Amniotic stem cell (primary cell): ENCODE data around the gene RABL2A.
"Not testable (repeated sequence)": the region's sequence is repeated elsewhere in the genome, so short reads cannot be mapped to it uniquely, and the experiment has no call there.

ENCODE experiments used
- DNase-seq: peaks from one replicate; lab custom pipeline; 2025; lab: John Stamatoyannopoulos, UW

Gene RABL2A

DNA sequence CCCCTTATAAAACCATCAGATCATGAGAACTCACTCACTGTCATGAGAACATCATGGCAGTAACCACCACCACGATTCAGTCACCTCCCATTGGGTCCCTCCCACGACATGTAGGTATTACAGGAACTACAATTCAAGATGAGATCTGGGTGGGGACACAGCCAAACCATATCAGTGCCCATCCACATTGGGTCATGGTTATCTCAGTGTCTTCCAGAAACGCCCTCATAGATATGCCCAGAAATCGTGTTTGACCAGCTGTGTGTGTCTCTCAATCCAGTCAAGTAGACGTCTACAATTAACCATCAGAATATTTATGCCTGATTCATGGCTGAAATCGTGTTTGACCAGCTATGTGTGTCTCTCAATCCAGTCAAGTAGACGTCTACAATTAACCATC is 17.2 kb upstream of the RABL2A start:
- DNase-seq: not testable (repeated sequence)

DNA sequence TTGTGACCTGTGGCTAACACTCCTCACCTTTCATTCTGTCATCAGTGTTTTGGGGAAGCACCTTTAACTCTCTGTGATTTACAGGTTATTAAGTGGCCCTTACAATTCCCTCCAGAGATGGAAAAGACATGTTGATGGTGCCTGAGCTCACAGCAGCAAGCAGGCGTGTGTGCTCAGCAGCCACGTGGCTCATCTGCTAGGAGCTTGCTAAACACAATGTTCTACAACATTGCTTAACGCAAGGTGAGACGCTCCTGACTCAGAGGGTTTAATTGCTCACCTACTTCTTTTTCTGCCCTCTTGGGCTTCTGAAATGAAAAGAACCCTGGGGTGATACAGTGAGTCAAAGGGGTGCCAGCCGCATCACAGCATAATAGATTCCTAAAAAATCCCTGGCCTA is 6.1 kb upstream of the RABL2A start:
- DNase-seq: not testable (repeated sequence)

GRCh38 chr2:113625906-113626305 is 1.2 kb upstream of the RABL2A start:
- not testable (repeated sequence) for DNase-seq

DNA sequence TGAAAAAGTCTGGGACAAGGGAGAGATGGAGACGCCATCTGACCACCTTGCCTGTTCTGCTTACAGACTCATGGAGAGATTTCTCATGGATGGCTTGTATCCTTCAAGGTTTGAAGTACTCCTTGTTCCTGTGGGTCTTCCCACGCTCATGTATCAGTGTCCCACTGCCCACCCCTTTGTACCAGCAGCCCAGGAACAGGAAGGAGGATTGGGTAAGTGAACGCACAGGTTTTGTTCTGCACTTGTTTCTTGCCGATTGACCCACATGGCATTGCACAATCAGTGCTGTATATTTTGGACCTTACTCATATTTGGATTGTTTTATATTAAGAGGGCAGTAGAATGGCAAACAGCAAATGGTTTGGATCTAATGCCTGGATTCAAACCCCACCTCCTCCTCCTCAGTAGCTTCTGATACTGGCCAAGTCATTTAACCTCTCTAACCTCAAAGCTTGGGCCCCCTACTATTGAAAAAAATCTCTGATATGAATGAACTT is 5.8 kb downstream of the RABL2A start:
- DNase-seq: not testable (repeated sequence)

DNA sequence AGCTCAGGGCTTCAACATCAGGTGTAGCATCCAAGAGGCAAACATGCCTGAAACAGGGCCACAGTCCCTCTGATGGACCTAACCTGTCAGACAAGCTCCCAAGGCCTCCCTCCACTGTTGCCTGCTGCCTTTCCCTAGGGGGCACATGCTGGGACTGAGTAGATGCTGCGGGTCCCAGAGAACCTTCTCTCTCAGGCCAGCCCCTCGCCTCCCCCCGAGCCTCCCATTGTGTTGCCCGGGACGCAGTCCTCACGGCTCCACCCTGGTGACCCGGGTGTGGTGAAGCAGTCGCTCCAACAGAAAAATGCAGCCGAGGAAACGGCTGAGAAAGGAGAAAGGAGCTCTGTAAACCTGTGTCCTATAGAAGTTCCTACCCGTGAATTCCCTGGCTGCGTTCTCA is 8.3 kb downstream of the RABL2A start:
- not testable (repeated sequence) for DNase-seq

DNA sequence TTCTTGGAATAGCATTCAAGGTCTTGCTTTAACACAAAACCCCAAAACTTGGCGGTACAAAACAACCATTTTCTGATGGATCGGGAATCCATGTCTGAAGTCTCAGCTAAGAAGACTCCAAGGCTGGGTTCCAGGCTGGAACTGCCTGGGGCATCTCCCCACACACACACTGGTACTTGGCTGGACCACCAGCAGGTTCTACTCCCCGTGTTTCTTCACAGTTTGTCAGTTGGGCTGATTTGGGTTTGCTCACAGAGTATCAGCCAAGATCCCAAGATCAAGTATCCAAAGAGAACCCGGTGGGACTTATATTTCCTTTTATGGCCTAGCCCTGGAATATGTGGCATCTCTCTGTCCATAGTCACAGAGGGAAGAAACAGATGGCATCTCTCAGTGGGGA is 9.2 kb downstream of the RABL2A start:
- DNase-seq: not testable (repeated sequence)

DNA sequence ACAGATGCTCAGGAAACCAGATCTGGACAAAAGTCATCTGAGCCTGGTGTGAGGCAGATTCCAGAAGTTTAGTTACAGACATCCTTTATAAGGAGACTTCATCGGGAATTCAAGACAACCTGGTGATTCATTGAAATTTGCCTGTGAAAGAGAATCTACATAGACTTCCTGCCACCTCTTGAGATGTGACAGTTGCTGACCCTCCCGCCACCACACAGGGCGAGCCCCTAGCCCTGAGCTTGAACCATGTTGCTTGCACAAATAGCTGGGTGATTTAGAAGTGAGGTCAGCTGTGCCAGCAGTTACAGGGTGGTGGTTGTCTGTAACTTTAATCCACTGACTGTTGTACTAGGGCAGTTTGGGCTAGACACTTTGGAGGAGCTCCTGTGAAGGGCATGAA is 11.0 kb downstream of the RABL2A start:
- not testable (repeated sequence) for DNase-seq

GRCh38 chr2:113646217-113646616 is 19.2 kb downstream of the RABL2A start:
- DNase-seq: not testable (repeated sequence)

- DNase-seq: not testable (repeated sequence)
These were observed 24.1 kb downstream of the RABL2A start for GRCh38 chr2:113650834-113651815.

DNA sequence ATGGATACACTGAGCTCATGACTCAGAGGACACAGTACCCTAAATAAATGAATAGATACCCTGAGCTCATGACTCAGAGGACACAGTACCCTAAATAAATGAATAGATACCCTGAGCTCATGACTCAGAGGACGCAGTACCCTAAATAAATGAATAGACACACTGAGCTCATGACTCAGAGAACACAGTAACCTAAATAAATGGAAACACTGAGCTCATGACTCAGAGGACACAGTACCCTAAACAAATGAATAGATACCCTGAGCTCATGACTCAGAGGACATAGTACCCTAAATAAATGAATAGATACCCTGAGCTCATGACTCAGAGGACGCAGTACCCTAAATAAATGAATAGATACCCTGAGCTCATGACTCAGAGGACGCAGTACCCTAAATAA is 25.5 kb downstream of the RABL2A start:
- not testable (repeated sequence) for DNase-seq

- DNase-seq: not testable (repeated sequence)
These were observed 29.1 kb downstream of the RABL2A start for GRCh38 chr2:113656031-113656624.

- DNase-seq: not testable (repeated sequence)
These were observed 30.7 kb downstream of the RABL2A start for GRCh38 chr2:113657735-113658134.

DNA sequence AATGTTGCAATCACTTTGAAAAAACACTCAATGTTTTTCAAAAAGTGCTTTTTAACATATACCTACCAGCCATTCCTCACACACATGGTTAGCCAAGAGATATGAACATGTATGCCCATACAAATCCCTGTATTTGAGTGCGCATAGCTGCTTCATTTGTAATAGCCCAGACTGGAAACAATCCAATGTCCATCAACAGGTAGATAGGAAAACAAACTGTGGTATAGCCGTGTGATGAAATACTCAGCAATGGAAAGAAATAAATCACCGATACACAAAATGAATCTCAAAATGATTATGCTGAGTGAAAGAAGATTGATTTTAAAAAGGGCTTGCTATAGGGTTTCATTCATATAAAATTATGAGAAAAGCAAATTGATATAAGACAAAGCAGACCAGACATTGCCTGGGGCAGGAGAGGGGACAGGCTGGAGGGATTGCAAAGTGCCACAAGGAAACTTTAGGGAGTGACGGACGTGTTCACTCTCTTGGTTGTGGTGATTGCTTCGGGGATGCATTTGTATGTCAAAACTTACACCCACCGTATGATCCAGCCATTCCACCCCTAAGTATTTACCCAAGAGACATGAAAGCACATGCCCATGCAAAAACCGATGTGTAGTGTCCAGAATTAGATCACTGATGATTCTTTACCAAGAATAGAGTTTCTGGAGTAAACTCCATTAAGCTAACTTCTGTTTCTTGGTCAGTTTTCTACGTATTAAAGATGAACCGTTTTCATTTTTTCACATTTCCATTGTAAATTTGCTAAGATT is 36.4 kb downstream of the RABL2A start:
- DNase-seq: not testable (repeated sequence)

DNA sequence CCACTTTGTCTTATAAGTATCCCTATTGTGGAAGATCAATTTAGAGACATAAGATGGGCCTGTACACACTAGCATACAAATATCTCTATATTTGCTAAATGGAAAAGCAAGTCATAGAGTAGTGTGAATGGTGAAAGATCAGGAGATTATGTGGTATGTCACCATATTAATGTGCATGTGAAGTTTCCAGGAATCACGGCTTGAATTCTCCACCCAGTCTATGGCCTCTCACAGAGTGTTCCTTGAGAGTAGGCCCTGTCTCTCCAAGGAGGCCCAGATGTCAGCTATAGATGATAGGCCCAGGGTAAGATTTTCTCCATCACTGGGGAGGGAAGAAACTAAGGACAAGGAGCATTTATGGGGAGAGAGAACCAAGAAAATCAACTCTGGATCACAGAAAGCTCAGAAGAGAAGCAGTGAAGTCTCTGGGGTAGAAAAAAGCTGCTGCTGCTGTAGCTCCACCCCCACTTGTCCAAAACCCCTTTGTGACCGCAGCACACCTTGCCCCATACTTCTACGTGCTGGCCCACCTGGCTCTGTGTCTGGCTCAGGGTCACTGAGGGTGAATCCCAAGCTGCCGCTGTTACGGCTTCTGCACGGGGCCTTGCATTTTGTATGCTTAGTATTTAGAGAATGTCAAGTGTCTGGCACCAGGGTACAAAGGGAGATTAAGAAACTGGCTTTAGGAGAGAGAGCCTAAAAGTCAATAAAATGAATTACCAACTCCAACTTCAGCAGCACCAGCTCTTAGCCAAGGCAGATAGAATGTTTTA is 37.9 kb downstream of the RABL2A start:
- DNase-seq: not testable (repeated sequence)

DNA sequence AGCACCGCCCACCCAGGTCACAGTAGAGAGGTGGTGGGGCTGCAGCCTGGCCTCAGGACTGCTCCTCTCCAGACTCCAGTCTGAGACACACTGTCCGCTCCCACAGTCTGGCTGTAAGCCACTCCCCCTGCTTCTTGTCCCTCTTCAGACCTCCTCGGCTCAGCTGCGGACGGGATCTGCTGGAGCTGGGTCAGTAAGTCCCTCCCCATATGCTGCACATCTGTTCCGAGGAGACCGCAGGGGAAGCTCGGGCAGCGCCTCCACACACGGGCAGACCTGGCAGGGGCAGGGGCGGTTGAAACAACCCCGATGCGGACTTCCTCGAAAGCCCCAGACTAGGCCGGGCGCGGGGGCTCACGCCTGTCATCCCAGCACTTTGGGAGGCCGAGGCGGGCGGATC is 41.9 kb downstream of the RABL2A start:
- DNase-seq: not testable (repeated sequence)

GRCh38 chr2:113672326-113672932 is 45.4 kb downstream of the RABL2A start:
- DNase-seq: no peak

DNA sequence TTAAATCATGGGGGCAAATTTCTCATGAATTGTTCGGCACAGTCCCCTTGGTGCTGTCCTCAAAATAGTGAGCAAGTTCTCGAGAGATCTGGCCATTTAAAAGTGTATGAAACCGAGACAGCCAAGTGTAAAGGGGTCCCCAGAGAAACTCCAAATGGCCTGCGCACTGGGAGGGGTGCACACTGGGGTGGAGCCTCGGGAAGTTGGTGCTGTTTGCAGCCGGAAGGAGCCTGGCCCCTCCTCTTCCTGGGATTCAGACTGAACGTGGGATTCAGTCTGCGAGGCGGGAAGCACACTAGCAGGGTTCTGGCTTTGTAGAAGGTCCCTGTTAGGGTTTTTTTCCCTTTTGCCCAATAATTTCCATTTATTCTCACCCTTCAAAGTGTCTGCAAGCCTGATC is 48.8 kb downstream of the RABL2A start:
- DNase-seq: no peak

DNA sequence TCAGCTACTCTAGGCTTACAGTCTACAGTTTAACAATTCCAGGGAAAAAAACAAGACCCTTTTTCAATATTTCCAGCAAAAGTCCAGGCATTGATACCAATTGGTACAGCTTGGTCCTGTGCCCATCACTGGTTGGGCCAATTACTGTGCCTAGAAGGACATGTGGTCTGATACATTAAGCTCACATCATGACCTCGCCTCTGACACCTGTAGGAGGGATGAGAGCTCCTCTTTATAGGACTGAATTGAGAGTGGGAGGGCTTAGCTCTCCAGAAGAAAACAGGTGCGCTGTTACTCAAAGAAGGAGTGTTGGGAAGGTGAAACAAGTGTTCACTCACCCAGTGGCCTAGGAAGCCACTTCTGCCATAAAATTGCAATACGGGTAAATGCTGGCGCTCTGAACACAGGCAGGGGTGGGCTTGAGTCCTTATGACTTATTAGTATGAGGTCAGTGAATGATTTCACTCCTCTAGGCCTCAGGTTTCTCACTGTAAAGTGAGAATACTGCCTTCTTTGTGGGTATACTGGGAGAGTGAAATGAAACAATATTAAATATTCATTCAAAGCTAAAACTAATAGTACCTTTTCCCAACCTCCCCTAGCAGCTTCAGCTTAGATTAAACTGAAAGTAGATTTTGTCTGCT is 49.7 kb downstream of the RABL2A start:
- DNase-seq: no peak

GRCh38 chr2:113677330-113677729 is 50.3 kb downstream of the RABL2A start:
- no peak for DNase-seq

- DNase-seq: no peak
These were observed 52.4 kb downstream of the RABL2A start for GRCh38 chr2:113679457-113679856.
